Kidney glomerular epithelial cell (primary cell): ENCODE results near the gene ARHGAP15.
"Not testable (repeated sequence)": the region's sequence is repeated elsewhere in the genome, so short reads cannot be mapped to it uniquely, and the experiment has no call there.

Source experiments
- DNase-seq: peaks from one replicate; lab custom pipeline; 2025; lab: John Stamatoyannopoulos, UW

ARHGAP15 gene

GRCh38 chr2:143128681-143129580 is at the start of gene ARHGAP15:
TSS of gene ARHGAP15 (plus strand) at chr2:143129419.
- no peak for DNase-seq

DNA sequence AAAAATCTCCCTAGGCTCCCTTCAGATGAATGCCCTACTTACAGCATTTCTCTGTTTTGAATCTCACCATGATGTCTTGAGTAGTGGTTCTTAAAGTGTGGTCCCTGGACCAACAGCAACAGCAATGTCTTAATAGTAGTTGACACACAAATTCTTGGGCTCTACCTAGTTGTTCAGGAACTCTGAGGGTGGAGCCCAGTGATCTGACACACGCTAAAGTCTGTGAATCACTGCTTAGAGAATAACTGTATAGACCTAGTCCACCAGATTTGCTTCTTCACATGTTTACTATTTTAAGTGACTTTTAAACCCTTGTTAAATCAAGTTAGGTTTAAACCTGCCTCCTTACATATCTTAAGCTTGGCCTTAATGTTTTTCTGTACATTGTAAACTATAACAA is 47.6 kb upstream of the ARHGAP15 start:
- no peak for DNase-seq

GRCh38 chr2:143083636-143084035 is 45.6 kb upstream of the ARHGAP15 start:
- DNase-seq: peak; percentile 80

DNA sequence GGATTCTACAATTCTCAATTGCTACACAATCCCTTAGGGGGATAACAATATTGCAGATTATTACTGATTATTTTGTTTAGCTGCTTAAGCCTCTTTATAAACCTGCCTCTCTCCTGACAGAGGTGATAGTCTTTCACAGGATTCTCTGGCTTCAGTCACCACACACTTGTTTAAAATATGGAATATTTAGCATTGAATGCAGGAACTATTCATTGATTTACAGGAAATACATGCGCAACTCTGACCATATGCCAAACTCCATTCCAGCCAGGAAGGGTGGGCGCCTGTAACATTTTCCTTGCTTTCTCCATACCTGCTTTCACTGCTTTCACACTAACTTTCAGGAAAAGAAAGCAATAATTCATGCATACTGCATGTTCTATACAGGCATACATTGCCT is 44.8 kb upstream of the ARHGAP15 start:
- no peak for DNase-seq

- no peak for DNase-seq
These were observed 44.0 kb upstream of the ARHGAP15 start for GRCh38 chr2:143085125-143085784.

DNA sequence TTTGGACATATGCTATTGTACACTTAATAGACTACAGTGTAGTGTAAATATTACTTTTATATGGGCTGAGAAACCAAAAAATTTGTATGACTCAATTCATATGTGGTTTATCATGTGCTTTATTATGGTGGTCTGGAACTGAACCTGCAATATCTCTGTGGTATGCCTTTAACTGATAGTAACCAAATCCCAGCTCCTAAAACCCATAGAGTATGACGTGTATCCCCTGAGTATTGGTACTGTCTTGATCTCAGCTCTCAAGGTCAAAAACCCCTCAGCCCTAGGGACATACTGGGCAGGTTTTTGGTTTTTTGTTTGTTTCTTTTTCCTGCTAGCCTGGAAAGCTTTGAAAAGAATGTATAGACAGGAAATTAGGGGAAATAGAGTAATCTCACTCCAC is 42.2 kb upstream of the ARHGAP15 start:
- DNase-seq: no peak

DNA sequence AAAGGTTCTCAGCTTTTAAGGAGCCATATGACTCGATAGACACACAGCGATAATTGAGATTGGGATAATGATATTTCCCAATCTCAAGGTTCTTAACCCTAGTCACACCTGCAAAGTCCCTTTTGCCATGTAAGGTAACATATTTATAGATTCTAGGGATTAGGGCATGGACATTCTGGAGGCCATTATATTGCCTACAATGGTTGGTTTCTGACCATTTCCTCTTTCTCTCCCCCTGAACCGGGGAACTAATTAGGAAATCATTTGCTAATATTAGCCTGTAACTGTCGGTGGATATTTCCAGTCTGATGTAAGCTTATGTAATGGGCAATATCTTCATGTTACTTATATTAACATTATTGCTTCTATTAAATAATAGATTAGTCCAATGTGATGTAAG is 40.8 kb upstream of the ARHGAP15 start:
- no peak for DNase-seq

DNA sequence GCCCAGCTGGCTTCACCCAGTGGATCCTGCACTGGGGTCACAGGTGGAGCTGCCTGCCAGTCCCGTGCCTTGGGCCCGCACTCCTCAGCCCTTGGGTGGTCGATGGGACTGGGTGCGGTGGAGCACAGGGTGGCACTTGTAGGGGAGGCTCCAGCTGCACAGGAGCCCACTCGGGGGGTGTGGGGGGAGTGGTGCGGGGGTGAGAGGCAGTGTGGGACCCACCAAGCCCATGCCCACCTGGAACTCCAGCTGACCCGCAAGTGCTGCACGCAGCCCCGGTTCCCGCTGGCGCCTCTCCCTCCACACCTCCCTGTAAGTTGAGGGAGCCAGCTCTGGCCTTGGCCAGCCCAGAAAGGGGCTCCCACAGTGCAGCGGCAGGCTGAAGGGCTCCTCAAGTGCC is 39.7 kb upstream of the ARHGAP15 start:
- not testable (repeated sequence) for DNase-seq

GRCh38 chr2:143110758-143111428 is 18.3 kb upstream of the ARHGAP15 start:
- peak; percentile 52 for DNase-seq

DNA sequence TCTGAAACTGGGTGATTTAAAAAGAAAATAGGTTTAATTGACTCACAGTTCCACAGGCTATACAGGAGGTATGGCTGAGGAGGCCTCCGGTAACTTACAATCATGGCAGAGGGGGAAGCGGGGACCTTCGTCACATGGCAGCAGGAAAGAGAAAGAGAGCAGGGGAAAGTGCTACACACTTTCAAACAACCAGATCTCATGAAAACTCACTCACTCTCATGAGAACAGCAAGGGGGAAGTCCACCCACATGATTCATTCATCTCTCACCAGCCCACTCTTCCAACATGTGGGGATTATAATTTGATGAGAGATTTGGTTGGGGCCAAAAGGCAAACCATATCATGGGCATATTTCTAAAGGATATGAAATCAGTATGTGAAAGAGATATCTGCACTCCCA is 12.0 kb upstream of the ARHGAP15 start:
- DNase-seq: no peak

- DNase-seq: no peak
These were observed 8.1 kb upstream of the ARHGAP15 start for GRCh38 chr2:143121079-143121478.

- no peak for DNase-seq
These were observed 7.3 kb upstream of the ARHGAP15 start for GRCh38 chr2:143121957-143122356.

- no peak for DNase-seq
These were observed 5.3 kb upstream of the ARHGAP15 start for GRCh38 chr2:143123911-143124310.

DNA sequence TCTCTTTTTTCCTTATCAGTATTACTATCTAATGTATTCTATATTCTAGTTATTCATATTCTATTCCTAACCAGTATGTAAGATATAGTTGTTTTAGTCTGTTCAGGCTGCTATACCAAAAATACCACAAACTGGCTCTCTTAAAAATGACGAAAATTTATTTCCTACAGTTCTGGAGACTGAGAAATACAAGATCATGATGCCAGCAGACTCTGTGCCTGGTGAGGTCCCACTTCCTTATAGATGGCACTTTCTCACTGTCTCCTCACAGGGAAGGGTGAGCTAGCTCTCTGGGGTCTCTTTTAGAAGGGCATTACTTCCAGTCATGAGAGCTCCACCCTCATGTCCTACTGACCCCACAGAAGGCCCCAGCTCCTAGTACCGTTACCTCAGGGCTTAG is 4.8 kb upstream of the ARHGAP15 start:
- DNase-seq: no peak

DNA sequence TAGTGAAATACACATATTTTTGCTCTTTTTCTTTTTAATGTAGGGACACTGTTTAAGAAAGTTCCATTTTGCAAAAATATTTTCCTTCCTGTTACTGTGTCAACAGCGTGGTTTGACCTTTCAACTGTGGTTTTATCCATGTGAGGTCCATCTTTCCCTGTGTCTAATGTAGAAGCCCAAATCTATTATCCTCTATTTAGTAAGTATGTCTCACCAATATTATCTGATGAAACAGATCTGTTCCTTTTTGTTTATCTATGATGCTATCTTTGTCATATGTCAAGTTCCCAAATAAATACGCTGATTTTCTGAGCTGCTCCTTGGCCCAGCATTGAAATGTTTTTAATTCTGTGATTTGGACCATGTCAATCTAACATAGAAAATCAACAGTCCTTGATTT is 3.5 kb upstream of the ARHGAP15 start:
- DNase-seq: no peak

- DNase-seq: no peak
These were observed 3.1 kb downstream of the ARHGAP15 start for GRCh38 chr2:143132355-143132754.

- DNase-seq: no peak
These were observed 4.6 kb downstream of the ARHGAP15 start for GRCh38 chr2:143133783-143134182.

- DNase-seq: no peak
These were observed 9.1 kb downstream of the ARHGAP15 start for GRCh38 chr2:143138292-143138691.

GRCh38 chr2:143139835-143140393 is 10.7 kb downstream of the ARHGAP15 start:
- no peak for DNase-seq

- no peak for DNase-seq
These were observed 11.8 kb downstream of the ARHGAP15 start for GRCh38 chr2:143140864-143141661.

- no peak for DNase-seq
These were observed 13.4 kb downstream of the ARHGAP15 start for GRCh38 chr2:143142598-143142997.
